RWPE1 (cell line): ENCODE measurements around the gene HOXA3.

ENCODE experiments used
- CTCF ChIA-PET: fragments of 350-600 bp; sonication (Branson Sonifier 250); formaldehyde crosslinking; extraction: SDS; loops from one replicate; lab custom pipeline; 2021; lab: Yijun Ruan, JAX
- POLR2A ChIA-PET: fragments of 400-600 bp; formaldehyde crosslinking; extraction: SDS; loops from one replicate; lab custom pipeline; 2020; ENCODE audit warnings: antibody characterized with exemption; ENCODE audit not compliant: low non-redundant PET; lab: Yijun Ruan, JAX
- DNase-seq: peaks from one replicate; pipeline ENCODE4 v3.0.0; 2012; ENCODE audit warnings: low spot score
- H3K27ac ChIP-seq: fragments of 450-650 bp; 2 replicates; pipeline ENCODE4 v1.5.1; 2017
- CTCF ChIP-seq: fragments of 450-650 bp; conservative IDR thresholded peaks from 2 replicates; pipeline ENCODE4 v1.5.1; 2017; ENCODE audit warnings: low read depth, mild to moderate bottlenecking

Gene HOXA3

DNA sequence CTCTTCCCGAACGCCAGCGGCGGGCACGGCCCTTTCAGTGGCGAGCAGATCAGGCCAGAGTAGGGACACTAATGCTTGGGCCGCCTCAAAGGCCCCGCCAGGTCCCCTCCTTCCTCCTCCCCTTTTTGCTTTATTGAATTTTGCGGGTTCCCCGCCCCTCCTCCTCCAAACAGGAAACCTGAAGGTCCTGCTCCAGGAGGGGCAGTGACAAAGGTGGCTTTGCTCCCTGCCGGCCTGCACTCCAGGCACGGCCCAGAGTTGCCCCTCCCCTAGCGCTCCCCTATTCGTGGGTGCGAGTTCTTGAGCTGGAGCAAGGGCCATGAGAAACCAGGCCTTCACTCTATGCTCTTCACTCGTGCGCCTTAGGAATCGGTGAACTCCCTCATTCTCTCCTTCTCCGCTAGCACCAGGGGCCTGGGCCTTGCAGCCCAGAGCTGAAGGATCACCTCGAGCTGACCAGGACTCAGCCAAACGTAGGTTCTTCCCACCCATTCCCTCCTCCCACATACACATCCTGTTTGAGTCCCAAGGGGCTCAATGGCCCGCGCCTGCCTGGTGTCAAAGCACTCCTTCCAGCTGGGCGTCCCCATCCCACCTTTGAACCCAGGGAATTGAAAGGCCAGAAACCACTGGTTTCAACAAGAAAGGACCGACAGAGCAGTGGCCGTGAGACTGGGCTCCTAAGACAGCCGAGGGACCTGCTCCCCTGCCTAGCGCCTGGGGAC, 4.2 kb downstream of the HOXA3 start:
- peak overlapping the region; percentile 84 for H3K27ac ChIP-seq
- TF ChIP-seq CTCF: no peak
- ChIA-PET CTCF (interaction anchor here (0.6 to 1.2 kb wide), 6 partner anchors 13 to 779 kb away, joined by 3 to 7 read pairs (median 3); partner anchors contain the start of gene HOXA9), POLR2A (no interaction called here)
- no peak for DNase-seq

DNA sequence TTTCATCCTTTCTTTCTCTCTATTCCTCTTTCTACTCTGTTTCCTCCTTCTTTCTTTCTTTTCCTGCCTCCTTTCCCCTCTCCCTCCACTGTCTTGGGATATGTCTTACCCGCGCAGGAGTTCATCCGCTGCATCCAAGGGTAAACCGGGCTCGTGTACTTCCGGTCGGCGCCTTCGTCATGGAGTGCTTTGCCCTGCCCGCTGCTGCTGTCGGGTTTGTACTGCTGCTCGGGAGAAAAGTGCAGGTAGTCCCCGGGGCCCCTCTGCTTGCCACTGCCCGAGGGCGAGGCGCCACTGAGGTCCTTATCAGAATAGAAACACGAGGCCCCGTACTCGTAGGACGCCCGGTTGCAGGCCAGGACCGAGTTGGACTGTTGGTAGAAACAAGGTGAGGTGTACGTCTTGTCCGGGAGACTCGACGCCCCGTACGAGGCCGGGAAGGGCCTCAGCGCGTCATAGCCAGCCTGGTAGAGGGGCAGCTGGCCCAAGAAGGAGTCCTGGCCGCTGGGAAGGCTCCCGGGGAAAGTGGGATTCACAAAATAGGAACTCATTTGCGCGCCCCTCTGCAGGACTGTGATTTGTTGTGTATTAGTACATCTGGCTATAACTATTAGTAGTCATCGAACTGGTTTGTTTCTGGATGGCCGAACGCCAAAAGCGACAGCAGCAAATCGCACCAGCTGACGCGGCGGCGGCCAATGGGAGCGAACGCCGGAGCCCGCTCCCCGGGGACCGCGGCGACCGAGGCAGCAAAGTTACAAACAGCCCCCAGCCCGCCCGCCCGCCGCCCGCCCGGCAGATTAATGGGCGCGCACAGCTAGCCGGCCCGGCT, 5.0 kb downstream of the HOXA3 start, which contains the start of gene HOXA6:
TSS of gene HOXA6 (minus strand) at position 576 of the 832 bp plus-strand sequence. CDS start at position 551, 25 bp downstream.
- CTCF ChIA-PET: interaction anchor here (0.6 kb wide), 2 partner anchors 297 to 463 kb away, joined by 3 to 4 read pairs; no protein-coding TSS in a partner anchor
- H3K27ac ChIP-seq: peak within 1 kb of the TSS; percentile 84
- DNase-seq: no peak
- POLR2A ChIA-PET: interaction anchor here (0.5 kb wide), 1 partner anchor 32 kb away, joined by 3 read pairs; no protein-coding TSS in a partner anchor
- no peak for TF ChIP-seq CTCF

DNA sequence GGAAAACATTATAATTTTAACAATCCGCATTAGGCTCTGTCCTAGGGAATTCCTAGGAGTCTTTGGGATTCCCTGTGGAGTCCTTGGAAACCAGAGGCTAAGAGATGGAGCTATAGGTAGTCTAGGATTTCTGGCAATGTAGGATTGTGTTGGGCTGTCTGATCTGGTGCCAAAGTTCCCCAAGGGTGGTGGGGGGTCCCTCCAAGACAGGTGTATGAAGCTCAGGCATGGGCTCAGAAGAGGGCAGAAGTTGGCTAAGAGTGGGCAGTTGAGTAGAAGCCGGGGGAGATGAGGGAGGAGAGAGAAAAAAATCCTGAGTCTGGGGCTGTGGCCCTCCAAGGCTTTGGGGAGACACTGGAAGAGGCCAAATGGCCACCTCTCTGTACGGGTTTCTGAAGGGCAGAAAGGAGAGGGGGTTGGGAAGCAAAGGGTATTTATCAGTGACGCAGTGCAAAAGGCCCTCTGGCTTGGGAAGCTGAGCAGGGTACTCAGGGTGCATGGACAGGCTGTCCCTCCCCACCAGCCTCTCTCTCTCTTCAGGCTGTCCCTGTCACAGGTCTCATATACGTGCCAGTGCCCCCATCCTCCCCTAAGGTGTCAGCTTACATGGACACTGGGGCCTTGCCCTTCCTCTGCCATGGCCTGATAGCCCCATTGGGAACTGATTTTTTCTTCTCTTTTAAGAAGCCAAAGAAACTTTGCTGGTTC, 5.7 kb downstream of the HOXA3 start:
- no peak for DNase-seq
- peak overlapping the region; percentile 84 for H3K27ac ChIP-seq
- POLR2A ChIA-PET: no interaction called here
- TF ChIP-seq CTCF: no peak
- CTCF ChIA-PET: interaction anchor here (0.6 kb wide), 1 partner anchor 297 kb away, joined by 4 read pairs; no protein-coding TSS in a partner anchor

DNA sequence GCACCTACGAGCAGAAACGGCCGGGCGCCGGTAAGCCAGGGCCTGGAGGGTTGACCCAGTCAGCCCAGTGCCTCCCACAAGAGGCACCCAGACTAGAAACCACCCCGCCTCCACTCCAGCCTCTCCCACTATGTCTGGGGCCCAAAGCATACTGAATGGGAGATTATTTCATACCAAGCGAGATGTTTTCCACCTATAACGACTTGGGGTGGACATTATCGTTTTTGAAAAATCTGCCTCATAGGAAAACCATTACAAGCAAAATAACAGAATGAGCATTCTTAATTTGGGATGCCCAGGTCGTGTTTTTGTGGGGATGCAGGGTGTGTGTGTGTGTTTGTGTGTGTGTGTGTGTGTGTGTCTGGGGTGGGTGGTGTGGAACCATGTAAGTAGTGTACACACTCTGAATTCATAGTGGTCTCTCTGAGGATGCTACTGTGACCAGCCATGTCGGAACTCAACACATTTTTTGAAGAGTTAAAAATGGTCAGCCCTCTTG, 6.4 kb downstream of the HOXA3 start:
- no peak for TF ChIP-seq CTCF
- no peak for DNase-seq
- POLR2A ChIA-PET: no interaction called here
- H3K27ac ChIP-seq: peak overlapping the region; percentile 90
- CTCF ChIA-PET: interaction anchor here (3.4 kb wide), 1 partner anchor 15 kb away, joined by 19 read pairs; no protein-coding TSS in a partner anchor

DNA sequence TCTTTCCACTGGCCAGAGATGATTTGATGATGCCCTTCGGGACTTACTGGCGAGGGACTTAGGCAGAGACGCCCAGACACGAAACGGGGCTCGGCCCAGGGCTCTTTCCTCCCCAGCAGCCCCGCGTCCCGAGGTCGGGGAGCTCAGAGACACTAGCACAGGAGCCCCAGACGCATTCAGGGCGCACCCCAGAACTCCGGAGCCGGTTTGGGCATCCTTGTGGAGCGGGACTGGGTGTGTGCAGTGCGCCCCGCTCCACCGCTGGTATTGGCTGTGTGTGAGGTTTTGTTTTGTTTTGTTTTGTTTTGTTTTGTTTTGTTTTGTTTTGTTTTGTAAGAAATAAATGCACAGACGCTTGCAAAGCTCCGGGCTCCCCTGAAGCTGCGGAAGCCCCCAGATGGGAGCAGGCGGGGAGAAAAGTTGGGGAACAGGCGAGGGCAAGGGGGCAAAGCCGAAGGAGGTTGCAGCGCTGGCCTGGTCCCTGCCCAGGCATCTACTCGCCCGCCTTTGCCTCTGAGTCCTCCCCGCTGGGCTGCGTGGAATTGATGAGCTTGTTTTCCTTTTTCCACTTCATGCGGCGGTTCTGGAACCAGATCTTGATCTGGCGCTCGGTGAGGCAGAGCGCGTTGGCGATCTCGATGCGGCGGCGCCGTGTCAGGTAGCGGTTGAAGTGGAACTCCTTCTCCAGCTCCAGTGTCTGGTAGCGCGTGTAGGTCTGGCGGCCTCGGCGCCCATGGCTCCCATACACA, 7.0 kb downstream of the HOXA3 start:
- CTCF ChIA-PET: interaction anchor here (0.6 to 3.7 kb wide), 7 partner anchors 16 to 466 kb away, joined by 3 to 34 read pairs (median 5); no protein-coding TSS in a partner anchor
- no peak for TF ChIP-seq CTCF
- peak overlapping the region; percentile 90 for H3K27ac ChIP-seq
- DNase-seq: no peak
- POLR2A ChIA-PET: no interaction called here
